ENCODE measurements around the gene DAO.

The DAO gene

DNA sequence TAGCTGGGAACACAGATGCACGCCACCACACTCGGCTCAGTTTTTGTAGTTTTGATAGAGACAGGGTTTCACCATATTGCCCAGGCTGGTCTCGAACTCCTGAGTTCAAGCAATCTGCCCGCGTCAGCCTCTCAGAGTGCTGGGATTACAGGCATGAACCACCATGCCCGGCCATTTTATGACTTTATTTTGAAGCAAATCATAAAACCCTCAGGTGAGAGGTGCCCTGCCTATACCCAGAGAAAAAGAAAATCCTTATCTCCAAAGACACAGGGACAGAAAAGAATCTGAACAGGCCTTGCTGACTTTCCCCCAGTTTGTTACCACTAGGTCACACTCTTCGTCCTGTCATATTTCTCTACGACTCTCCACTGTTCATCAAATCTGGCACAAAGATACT is 48.8 kb downstream of the DAO start:
- no peak for DNase-seq

- no peak for DNase-seq
Measured at GRCh38 chr12:108930155-108930554, 50.3 kb downstream of the DAO start.

- no peak for DNase-seq
Measured at GRCh38 chr12:108930756-108931155, 50.9 kb downstream of the DAO start.

- DNase-seq: no peak
Measured at GRCh38 chr12:108933949-108934348, 54.1 kb downstream of the DAO start.

DNA sequence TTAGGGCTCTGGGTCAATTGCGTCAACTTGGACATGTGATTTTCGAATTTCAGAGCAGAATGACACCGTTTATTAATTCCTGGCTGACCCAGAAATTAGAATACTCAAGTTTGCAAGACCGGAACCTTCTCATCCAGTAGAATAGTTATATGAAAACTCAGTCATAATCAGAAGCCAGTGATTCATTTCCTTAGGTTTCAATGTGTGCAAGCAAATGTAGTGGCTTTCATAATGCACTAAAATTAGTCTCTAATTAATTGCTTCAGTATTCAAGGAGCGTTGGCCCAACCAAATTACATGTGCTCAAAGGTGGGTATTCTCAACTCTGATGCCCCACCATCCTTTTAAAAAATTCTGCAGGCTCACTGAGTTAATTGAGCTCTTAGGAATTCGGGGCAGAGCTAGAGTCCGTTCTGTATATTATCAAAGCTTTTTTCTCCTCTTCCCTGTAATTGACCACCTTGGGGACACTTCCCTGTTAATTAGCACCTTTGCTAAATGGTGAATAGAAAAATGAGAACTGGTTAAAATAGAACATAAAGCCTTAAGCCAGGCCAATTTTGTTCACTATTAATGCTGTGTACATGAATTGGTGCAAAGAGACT is 55.4 kb downstream of the DAO start:
- DNase-seq: no peak

- no peak for DNase-seq
Measured at GRCh38 chr12:108938247-108938924, 58.5 kb downstream of the DAO start.

DNA sequence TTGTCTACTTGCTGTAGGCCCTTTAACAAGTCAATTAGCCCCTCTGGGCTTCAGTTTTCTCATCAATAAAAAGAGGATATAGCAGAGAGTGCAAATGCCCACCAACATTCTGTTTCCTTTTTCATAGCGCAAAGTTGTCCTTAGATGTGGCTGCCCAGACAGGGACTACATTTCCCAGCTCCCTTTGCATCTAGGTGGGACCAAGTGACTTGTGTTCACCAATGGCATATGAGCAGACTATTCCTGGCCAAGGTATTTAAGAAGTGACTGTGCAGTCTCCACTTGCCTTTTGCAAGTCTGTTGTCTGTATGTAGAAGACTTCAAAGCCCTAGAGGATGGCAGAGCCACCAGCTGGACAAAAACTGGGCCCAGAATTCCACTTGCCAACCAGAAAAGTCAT is 59.7 kb downstream of the DAO start:
- DNase-seq: no peak

DNA sequence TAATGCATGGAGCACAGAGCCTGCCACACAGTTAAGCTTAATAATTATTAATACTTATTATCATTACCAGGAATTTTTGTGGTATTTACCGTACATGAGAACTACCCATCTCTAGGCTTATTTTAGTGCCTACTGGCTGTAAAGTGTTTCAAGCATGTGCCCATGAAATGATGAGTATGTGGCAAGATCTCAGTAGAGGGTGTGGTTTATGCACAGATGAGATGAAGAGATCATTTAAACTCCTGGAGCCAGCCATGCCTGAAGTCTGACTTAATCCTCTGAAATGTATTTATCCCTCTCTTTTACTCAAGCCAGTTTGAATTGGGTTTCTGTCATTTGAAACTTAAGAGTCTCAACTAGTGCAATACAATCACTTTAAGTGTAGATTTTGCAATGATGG is 60.2 kb downstream of the DAO start:
- DNase-seq: no peak

DNA sequence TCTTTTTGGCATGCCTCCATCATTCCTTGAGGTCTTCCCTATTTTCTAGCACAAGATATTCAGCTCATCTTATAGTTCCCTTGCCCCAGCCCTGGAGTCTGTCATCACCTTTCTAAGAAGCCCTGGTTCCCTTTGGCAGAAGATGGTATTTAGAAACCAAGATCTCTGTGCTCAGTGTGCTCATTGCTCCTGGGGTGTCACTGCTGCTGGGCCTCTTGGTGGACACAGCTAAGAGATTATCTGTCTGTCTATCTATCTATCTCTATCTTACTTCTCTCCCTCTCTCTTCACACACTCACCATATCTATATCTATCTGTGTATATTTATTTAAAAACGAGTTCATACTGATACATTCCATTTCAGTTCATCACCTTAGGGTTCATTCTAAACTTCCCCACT is 67.2 kb downstream of the DAO start:
- no peak for DNase-seq

DNA sequence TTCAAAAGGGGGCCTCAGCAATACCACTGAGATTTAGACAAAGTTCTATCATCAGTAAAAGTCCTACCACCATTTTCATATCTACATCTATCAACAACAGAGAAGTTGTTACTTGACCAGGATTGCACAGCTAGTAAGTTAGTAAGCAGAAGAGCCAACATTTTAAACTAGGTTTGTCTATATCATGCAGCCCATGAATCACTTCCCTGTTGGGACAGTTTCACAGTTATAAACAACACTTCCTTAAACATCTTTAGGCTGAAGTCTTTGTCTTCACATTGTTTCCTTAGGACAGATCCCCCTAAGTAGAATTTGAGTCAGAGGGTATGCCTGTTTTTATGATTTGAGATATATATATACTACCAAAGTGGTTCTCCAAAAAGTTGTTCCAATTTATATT is 68.5 kb downstream of the DAO start:
- DNase-seq: no peak

DNA sequence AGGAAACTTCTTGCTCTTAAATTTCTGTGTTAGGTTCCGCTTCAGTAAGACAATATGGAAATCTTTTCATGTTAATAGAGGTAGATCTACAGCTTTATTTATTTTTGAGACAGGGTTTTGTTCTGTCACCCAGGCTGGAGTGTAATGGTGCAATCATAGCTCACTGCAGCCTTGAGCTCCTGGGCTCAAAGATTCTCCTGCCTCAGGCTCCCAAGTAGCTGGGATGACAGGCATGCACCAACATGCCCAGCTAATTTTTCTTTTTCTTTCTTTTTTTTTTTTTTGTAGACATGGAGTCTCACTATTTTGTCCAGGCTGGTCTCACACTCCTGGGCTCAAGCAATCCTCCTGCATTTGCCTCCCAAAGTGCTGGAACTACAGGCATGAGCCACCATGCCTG is 70.1 kb downstream of the DAO start:
- DNase-seq: no peak
